ENCODE measurements around the gene CD68.

GRCh38 chr17:7572588-7573323 lies 6.7 kb upstream of the CD68 start:
- TF ChIP-seq, protein P1, sequence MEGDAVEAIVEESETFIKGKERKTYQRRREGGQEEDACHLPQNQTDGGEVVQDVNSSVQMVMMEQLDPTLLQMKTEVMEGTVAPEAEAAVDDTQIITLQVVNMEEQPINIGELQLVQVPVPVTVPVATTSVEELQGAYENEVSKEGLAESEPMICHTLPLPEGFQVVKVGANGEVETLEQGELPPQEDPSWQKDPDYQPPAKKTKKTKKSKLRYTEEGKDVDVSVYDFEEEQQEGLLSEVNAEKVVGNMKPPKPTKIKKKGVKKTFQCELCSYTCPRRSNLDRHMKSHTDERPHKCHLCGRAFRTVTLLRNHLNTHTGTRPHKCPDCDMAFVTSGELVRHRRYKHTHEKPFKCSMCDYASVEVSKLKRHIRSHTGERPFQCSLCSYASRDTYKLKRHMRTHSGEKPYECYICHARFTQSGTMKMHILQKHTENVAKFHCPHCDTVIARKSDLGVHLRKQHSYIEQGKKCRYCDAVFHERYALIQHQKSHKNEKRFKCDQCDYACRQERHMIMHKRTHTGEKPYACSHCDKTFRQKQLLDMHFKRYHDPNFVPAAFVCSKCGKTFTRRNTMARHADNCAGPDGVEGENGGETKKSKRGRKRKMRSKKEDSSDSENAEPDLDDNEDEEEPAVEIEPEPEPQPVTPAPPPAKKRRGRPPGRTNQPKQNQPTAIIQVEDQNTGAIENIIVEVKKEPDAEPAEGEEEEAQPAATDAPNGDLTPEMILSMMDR (IDR thresholded peaks at IDR 0.05) = peak in 1 of 7 experiments; percentile 23
- peak; percentile 98 to 100 (median 100) for TF ChIP-seq POLR2A (IDR thresholded peaks at IDR 0.05)
